NCI-H748 treated with DMSO at 0.1 percent for 48 hours (cell line): Measurements from ENCODE around the gene SLC35F2.
"Not testable (repeated sequence)": the region's sequence is repeated elsewhere in the genome, so short reads cannot be mapped to it uniquely, and the experiment has no call there.

ENCODE experiments used
- DNase-seq: peaks from one replicate; lab custom pipeline; 2025; lab: John Stamatoyannopoulos, UW

SLC35F2 gene

DNA sequence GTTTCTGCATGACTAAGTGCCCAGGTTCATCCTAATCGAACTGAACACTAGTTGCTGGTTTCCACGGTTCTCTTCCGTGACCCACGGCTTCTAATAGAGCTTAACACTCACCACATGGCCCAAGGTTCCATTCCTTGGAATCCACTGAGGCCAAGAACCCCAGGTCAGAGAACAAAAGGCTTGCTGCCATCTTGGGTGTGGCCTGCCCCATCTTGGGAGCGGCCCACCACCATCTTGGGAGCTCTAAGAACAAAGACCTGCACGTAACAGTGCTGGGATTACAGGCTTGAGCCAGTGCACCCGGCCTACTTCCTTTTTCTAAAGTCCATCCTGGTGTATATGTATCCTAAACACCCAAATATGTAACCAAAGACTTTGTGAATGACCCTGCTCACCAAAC, 68.8 kb downstream of the SLC35F2 start:
- DNase-seq, result no peak

GRCh38 chr11:107787733-107788132, 70.9 kb downstream of the SLC35F2 start:
- DNase-seq, result no peak

DNA sequence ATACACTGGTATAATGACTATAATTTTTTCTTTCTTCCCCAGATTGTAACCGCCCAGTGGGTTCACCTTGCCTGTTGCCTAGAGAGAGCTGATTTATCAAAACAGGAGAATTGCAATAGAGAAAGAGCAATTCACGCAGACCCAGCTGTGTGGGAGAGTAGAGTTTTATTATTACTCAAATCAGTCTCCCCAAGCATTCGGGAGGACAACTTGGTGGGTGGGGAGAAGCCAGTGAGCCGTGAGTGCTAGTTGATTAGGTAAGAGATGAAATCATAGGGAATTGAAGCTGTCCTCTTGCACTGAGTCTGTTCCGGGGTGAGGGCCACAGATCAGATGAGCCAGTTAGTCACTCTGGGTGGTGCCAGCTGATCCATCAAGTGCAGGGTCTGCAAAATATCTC, 73.2 kb downstream of the SLC35F2 start:
- no peak for DNase-seq

DNA sequence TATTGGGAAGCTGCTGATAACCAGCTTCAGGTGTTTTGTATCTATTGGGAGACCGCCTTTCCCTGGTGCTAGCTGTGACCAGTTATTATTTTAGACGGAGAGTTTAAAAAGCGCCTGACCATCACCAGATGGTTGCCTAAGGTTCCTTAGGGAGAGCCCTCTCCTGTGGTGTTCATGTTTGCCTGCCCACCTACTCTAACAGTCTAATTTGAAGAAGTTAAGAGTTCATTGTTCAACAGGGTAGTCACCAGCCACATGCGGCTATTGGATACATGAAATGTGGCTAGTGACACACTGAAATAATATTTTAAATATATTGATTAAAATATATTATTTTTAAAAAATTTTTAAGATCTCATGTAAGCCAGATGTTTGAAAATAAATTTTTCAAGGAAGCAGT, 75.5 kb downstream of the SLC35F2 start:
- no peak for DNase-seq

GRCh38 chr11:107780775-107781174, 77.8 kb downstream of the SLC35F2 start:
- DNase-seq, result no peak

DNA sequence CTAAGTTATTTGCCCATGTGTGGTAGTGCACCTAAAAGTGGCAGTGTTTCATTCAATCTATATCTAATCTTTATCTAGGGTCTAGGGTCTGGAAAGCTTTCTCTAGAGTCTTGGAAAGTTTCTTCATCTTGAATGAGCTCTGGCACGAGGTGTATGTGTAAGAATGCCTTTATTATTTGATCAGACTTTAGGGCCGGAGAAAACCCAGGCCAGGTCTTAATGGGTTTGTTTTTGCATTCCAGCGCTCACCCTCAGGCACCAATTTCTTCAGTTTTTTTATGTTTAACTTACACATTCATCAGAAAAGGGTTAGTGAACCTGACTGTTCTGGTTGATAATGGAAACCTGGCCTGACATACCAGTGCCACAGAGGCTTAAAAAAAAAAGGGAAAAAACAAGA, 78.5 kb downstream of the SLC35F2 start:
- no peak for DNase-seq

DNA sequence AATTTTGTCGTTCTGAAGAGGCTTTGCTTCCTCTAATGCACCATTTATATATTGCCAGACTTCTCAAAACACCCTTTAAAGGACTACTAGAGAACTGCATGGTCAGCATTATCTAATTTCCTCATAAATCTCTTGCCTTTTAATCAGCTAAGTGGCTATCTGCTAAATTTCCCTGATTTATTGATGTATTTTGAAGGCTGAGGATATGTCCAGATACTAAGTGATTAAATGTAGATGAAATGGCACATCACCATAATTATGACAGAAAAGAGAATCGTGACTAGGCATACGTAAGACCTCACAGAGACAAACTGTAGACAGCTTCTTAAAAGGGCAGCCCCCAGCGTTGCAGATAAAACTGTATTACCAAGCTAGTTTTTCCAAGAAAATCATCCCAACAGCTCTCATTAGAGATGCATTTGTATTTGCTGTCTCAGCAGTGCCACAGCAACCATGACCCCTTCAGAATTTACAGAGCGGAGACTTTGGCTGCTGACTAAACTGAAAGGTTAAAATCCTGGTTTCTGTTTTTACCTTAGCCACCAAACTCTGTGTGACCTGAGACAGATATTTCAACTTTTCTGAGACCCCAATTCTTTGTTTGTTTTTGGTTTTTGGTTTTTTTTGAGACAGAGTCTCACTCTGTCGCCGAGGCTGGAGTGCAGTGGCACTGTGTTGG, 79.6 kb downstream of the SLC35F2 start:
- no peak for DNase-seq

GRCh38 chr11:107777110-107777509, 81.5 kb downstream of the SLC35F2 start:
- no peak for DNase-seq

GRCh38 chr11:107776062-107776461, 82.5 kb downstream of the SLC35F2 start:
- no peak for DNase-seq

- no peak for DNase-seq
These were observed 88.0 kb downstream of the SLC35F2 start for GRCh38 chr11:107770551-107770951.

DNA sequence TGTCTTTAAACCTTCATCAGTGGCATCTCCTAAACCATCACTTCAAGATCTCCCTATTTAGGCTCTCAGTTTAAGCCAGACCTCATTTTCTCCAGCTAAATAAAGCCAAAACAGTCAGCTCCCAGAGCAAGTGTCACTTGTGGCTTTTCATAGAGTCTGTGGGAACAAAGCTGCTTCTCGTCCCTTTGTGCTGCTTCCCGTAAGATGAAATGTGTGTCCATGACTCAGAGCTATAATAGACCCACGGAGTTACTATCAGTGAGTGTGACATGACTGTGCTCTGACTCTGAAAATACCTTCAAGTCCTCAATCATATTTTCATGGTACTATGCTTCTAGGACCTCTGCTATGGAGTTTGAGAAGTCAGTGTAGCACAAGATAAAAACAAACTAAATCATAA, 89.4 kb downstream of the SLC35F2 start:
- no peak for DNase-seq

- DNase-seq, result not testable (repeated sequence)
These were observed 99.8 kb downstream of the SLC35F2 start for GRCh38 chr11:107758719-107759355.

DNA sequence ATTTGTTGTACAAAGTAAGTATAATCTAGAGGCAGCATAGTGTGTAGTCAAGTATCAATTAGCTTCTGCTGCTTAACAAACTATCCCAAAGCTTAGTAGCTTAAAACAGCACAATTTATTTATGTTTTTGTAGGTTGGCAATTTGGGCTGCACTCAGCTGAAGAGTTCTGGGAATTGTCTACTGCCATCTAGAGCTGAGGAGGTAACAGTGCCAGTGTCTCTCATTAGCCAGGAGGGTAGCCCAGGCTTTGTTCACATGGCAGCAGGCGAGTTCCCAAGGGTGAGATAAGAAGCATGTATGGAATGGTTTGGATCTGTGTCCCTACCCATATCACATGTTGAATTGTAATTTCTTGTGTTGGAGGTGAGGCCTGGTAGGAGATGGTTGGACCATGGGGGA, 100.9 kb downstream of the SLC35F2 start:
- DNase-seq, result no peak

DNA sequence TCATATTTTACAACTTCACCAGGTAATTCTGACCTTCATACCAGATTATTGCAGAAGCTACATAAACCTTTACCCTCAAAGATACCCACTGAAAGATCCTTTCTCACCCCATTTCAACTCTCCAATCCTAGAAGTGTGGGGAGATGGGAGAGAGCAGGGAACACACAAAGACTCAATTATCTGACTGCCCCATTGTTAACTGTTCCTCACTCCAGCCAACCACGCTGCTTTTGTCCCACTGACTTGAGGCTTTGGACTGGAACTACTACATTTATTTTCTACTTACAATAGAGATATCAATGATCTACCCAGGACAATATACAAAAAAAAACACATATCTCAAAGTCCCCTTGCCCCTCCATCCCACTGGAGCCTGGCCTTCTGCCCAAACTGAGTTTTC, 102.0 kb downstream of the SLC35F2 start:
- no peak for DNase-seq

- no peak for DNase-seq
These were observed 105.4 kb downstream of the SLC35F2 start for GRCh38 chr11:107752949-107753822.

- DNase-seq, result no peak
These were observed 106.1 kb downstream of the SLC35F2 start for GRCh38 chr11:107752508-107752907.

GRCh38 chr11:107751082-107751481, 107.5 kb downstream of the SLC35F2 start:
- no peak for DNase-seq

DNA sequence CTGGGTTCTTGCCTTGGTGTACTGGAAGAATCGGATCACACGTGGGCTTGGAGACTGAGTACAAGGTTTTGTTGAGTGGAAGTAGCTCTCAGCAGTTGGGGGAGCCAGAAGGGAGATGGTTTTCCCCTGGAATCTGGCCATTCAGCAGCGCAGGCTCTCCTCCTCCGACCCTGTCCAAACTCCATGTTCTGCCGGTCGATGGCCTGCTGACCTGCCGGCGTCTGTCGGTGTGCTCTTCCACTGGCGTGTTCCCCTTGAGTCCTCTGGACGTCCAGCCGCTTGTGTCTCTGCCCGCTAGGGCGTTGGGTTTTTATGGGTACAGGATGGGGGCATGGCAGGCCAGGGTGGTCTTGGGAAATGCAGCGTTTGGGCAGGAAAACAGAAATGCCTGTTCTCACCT, 108.3 kb downstream of the SLC35F2 start:
- no peak for DNase-seq

DNA sequence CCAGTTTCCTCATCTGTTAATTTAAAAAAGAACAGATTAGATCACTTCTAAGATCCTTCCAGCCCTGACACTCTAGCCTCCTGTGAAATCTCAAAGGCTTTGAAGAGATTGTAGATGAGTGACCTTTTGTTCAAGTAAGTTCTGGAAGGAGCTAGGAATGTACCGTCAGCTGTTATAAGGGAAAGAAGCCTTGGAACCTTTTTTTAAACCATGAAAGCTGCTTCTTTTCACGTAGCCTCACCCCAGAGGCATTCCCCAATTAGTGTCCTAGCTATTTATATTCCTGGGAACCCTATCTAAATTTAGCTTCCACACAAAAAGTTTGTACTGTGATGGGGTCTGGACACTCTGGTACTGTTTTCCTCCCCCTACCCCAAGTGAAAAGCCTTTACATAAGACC, 111.0 kb downstream of the SLC35F2 start:
- DNase-seq, result no peak

DNA sequence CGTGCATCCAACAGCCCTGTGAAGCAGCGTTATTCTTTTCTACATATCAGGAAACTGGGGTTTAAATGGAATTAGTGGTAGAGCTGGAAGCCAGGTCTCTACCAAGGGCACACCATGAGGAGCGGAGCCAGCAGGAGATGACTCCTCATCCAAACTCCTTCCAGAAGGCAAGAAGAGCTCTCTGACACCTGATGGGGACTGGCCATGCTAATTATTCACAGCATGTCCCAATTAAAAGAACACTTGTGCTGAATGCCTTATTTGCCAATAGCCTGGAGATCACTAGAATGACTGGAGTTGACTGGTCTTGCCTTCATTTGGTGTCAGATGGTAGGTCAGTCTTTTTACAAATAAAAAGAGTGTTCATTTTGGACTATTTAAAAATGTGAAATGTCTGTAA, 113.9 kb downstream of the SLC35F2 start:
- no peak for DNase-seq

DNA sequence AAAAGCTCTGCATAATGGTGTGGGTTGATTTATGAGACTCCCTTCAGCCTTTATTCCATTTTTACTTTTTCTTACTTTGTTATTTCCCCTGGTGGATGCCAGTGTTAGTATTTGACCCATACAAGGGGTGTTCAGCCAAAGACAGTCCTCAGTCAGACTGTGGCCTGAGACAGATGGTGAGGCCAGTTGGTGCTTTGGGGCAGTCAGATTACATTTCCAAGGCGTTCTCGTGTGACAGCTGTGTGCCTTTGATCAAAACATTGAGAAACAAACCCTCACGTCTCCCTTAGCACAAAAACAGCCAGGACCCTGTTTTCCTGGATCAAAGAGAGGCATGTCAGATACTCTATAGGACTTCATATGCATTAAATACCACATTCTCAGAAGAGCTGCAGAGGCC, 115.4 kb downstream of the SLC35F2 start:
- no peak for DNase-seq

- no peak for DNase-seq
These were observed 117.4 kb downstream of the SLC35F2 start for GRCh38 chr11:107741044-107741823.
